ENCODE data around the gene GRM8.

DNA sequence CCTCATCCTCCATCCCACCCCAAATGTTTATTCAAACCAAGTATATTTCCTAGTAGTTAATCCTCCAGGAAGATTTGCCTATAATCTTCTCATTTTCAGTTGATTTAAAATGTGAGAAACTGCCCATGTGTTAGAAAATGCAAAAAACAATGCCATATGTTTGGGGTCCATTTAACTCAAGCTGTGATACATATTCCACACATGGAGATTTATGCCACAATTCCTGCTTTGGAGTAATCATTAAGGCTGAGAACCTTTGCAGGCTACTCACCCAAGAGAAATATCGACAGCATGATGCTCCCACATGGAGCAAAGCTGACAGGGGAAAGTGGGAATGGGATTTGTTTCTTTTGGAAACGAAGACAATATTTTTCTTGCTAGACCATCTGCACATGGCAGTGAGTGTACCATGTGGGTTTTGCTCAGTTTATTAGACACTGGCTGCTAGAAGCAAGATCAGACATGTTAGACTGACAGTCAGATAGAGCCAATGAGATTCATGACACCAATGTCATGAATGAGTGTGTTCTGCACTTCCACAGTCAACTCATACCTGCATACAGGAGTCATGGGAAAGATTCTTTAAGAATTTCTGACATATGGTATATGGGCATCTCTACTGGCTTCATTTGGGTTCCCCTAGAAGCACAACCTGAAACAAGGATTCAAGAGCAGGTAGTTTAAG lies 3.4 kb upstream of the GRM8 start:
- TF ChIP-seq EZH2 (optimal IDR thresholded peaks at IDR 0.05; ENCODE audit: low read depth, low read length) (no peak), EZH2phosphoT487 (IDR thresholded peaks at IDR 0.05; ENCODE audit: low read length) (no peak)
- TF ChIP-seq, protein P1, sequence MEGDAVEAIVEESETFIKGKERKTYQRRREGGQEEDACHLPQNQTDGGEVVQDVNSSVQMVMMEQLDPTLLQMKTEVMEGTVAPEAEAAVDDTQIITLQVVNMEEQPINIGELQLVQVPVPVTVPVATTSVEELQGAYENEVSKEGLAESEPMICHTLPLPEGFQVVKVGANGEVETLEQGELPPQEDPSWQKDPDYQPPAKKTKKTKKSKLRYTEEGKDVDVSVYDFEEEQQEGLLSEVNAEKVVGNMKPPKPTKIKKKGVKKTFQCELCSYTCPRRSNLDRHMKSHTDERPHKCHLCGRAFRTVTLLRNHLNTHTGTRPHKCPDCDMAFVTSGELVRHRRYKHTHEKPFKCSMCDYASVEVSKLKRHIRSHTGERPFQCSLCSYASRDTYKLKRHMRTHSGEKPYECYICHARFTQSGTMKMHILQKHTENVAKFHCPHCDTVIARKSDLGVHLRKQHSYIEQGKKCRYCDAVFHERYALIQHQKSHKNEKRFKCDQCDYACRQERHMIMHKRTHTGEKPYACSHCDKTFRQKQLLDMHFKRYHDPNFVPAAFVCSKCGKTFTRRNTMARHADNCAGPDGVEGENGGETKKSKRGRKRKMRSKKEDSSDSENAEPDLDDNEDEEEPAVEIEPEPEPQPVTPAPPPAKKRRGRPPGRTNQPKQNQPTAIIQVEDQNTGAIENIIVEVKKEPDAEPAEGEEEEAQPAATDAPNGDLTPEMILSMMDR (IDR thresholded peaks at IDR 0.05; ENCODE audit: low read length), result no peak
